A673 (cell line): Measurements from ENCODE around the gene HMX3. TPM values are rescaled to one million over a fixed set of nuclear protein-coding genes. Genes with fewer than 3 reads are reported as not detected.

ENCODE experiments used
- BruUV-seq: library from RNA; stranded (reverse); fragments of 400-500 nt; replicated peaks from 2 replicates; lab custom pipeline; 2021; lab: Mats Ljungman, UMichigan
- CTCF ChIA-PET: fragments of 300-600 bp; sonication (Branson Sonifier 250); formaldehyde crosslinking; loops from one replicate; lab custom pipeline; 2022; ENCODE audit warnings: antibody characterized with exemption; lab: Charles Lee
- POLR2A ChIA-PET: fragments of 300-600 bp; sonication (Branson Sonifier 250); formaldehyde crosslinking; loops from one replicate; lab custom pipeline; 2022; ENCODE audit warnings: antibody characterized with exemption; ENCODE audit not compliant: low non-redundant PET; lab: Charles Lee
- DNase-seq: peaks from one replicate; pipeline ENCODE4 v3.0.0-alpha.2; 2015; ENCODE audit warnings: low spot score
- H3K27ac ChIP-seq: fragments of 200-600 bp; sonication (generic); 2 replicates; pipeline ENCODE4 v1.5.1; 2016; ENCODE audit warnings: mixed run types, low read depth, mild to moderate bottlenecking, mixed read lengths, antibody characterized with exemption, low read length; ENCODE audit not compliant: poor library complexity, severe bottlenecking
- H3K27me3 ChIP-seq: fragments of 200-600 bp; sonication (generic); replicated peaks from 2 replicates; pipeline ENCODE4 v1.6.1; 2017; ENCODE audit warnings: mixed run types, low read depth, mild to moderate bottlenecking, mixed read lengths, antibody characterized with exemption, low read length; ENCODE audit not compliant: insufficient read depth, poor library complexity
- H3K36me3 ChIP-seq: fragments of 200-600 bp; sonication (generic); 2 replicates; pipeline ENCODE4 v1.6.1; 2016; ENCODE audit warnings: mixed run types, mild to moderate bottlenecking, mixed read lengths, antibody characterized with exemption, low read length; ENCODE audit not compliant: insufficient read depth, poor library complexity, severe bottlenecking
- H3K4me1 ChIP-seq: fragments of 200-600 bp; sonication (generic); 2 replicates; pipeline ENCODE4 v1.6.1; 2017; ENCODE audit warnings: mixed run types, mild to moderate bottlenecking, mixed read lengths, antibody characterized with exemption, low read length; ENCODE audit not compliant: insufficient read depth, poor library complexity, severe bottlenecking
- H3K4me3 ChIP-seq: fragments of 200-600 bp; sonication (generic); 2 replicates; pipeline ENCODE4 v1.5.1; 2016; ENCODE audit warnings: low read depth, mixed run types, mild to moderate bottlenecking, mixed read lengths, low read length; ENCODE audit not compliant: poor library complexity, severe bottlenecking
- H3K9me3 ChIP-seq: fragments of 200-600 bp; sonication (generic); 2 replicates; pipeline ENCODE4 v1.6.1; 2016; ENCODE audit warnings: mixed run types, low read depth, mild to moderate bottlenecking, mixed read lengths, antibody characterized with exemption, low read length; ENCODE audit not compliant: poor library complexity, severe bottlenecking
- CTCF ChIP-seq: fragments of 300-800, 200-600 bp; sonication (generic); conservative IDR thresholded peaks from 2 replicates; pipeline ENCODE4 v1.5.1; 2017; ENCODE audit warnings: low read depth, mild to moderate bottlenecking, antibody characterized with exemption, low read length, moderate library complexity, mixed read lengths
- EZH2 ChIP-seq: fragments of 200-600 bp; sonication (generic); IDR thresholded peaks from 2 replicates; pipeline ENCODE4 v1.6.1; 2017; ENCODE audit warnings: borderline replicate concordance, low read depth, mild to moderate bottlenecking, mixed read lengths, antibody characterized with exemption, low read length; ENCODE audit not compliant: poor library complexity, severe bottlenecking
- intact Hi-C: fragments of 100-400 bp; cut with micrococcal nuclease; formaldehyde crosslinking; loops from one replicate; pipeline ENCODE4 v1.10.0; 2022; ENCODE audit not compliant: unreplicated experiment
- total RNA-seq: library from RNA; stranded (reverse); gene quantifications from 2 replicates; pipeline ENCODE4 v1.2.3, GENCODE V29; 2021

Gene HMX3
- total RNA-seq, 1 experiment from 2014 or later: 0.26 TPM

GRCh38 chr10:123133541-123134342, 2.0 kb upstream of the HMX3 start:
- Histone ChIP-seq H3K36me3 (no peaks in the 10 kb centered on the region), H3K27me3 (peaks cover 99% of the 10 kb centered on the region), H3K9me3 (no peaks in the 10 kb centered on the region), H3K4me3 (no peak overlapping the region), H3K4me1 (peaks cover 29% of the 10 kb centered on the region), H3K27ac (no peak overlapping the region)
- no peak for DNase-seq
- intact Hi-C loops: loop anchor here (1.0 to 5.0 kb wide), 2 partner anchors 294 to 426 kb away; no protein-coding TSS in a partner anchor
- BruUV-seq: no TSS peak
- no peak for TF ChIP-seq EZH2
- TF ChIP-seq CTCF: no peak
- ChIA-PET CTCF (interaction anchor here (1.0 to 1.5 kb wide), 4 partner anchors 20 to 296 kb away, joined by 3 to 6 read pairs (median 3); partner anchors contain the start of gene BUB3), POLR2A (no interaction called here)

DNA sequence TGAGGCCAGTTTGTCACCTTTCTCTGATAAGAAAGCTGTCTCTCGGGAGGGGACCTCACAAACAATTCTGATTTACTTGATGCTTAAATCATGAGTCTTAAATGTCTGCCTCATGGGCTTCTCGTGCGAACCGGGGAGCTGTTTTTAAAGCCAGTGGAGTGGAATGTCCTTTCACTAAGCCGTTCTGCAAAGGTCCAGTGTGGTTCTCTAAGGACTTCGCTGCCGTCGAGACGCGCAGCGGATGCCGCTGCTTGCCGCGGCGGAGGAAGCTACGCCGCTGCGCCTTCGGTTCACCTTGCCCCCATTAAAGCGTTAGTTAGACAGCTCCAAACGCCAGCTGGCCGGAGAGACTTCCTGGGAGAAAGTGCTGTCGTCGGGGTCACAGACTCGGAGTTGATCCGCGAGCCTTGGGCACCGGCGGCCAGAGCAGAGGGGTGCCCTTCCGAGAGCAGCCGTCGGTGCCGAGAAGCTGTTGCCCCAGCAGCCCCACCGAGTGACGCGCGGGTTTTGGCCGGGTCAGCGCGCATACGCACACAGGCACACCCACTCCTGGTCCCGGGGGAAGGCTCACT, 1.3 kb upstream of the HMX3 start:
- intact Hi-C loops: loop anchor here (5.0 kb wide), 1 partner anchor 293 kb away; no protein-coding TSS in a partner anchor
- peaks cover 29% of the 10 kb centered on the region for H3K4me1 ChIP-seq
- DNase-seq: no peak
- BruUV-seq: no TSS peak
- H3K27me3 ChIP-seq: peaks cover 99% of the 10 kb centered on the region
- no peak for TF ChIP-seq CTCF
- TF ChIP-seq EZH2: peak; percentile 84
- no peak overlapping the region for H3K27ac ChIP-seq
- no peaks in the 10 kb centered on the region for H3K9me3 ChIP-seq
- ChIA-PET POLR2A (no interaction called here), CTCF (interaction anchor here (1.1 kb wide), 1 partner anchor 89 kb away, joined by 3 read pairs; no protein-coding TSS in a partner anchor)
- peak overlapping the region; percentile 45 for H3K4me3 ChIP-seq
- no peaks in the 10 kb centered on the region for H3K36me3 ChIP-seq

DNA sequence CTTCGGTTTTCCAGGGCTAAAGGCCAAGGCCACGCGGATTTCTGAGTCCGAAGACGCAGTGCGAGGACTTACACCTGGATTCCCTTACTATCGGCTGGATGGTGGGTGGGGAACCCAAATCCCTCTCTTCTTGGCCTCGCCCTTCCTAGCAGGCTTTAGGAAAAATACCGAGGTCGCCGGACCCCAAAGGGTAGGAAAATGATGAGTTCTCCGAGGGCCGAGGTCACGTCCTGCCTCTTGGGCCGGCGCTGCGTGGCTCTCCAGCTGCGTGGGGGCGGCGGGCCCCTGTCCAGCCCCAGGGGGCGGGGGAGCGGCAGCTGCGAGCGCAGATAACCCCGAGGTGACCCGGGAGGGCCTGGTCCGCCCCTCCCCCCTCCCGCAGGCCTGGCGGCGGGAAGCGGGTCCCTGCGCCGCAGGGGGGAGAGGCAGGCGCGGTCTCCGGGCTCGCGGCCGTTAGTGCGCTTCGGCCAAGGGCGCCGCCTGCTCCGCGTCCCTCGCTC, 805 bp upstream of the HMX3 start:
- no peak for DNase-seq
- Histone ChIP-seq H3K27me3 (peaks cover 99% of the 10 kb centered on the region), H3K27ac (no peak overlapping the region), H3K36me3 (no peaks in the 10 kb centered on the region), H3K4me1 (peaks cover 29% of the 10 kb centered on the region), H3K4me3 (peak overlapping the region; percentile 45), H3K9me3 (no peaks in the 10 kb centered on the region)
- TF ChIP-seq EZH2 (peak; percentile 65), CTCF (no peak)
- CTCF ChIA-PET: interaction anchor here (1.1 kb wide), 1 partner anchor 90 kb away, joined by 3 read pairs; no protein-coding TSS in a partner anchor
- intact Hi-C loops: loop anchor here (5.0 kb wide), 1 partner anchor 292 kb away; no protein-coding TSS in a partner anchor
- BruUV-seq: no TSS peak
- POLR2A ChIA-PET: no interaction called here
